HepG2 (cell line): ENCODE results near the gene SYMPK. TPM values are rescaled to one million over a fixed set of nuclear protein-coding genes. Genes with fewer than 3 reads are reported as not detected.

Experiments used
- AKAP8 ChIP-seq: sonication (generic); formaldehyde crosslinking; IDR thresholded peaks from 2 replicates; pipeline ENCODE4 v1.5.1; 2020; ENCODE audit warnings: mild to moderate bottlenecking, missing genetic modification reagents
- CBX2 ChIP-seq, 2 experiments: fragments of 200-600 bp in 1 of 2; sonication (generic); formaldehyde crosslinking in 1 of 2; IDR thresholded peaks; 2 replicates each; pipeline versions ENCODE4 v1.7.0 to v1.8.1; 2018 to 2022; ENCODE audit warnings: low read depth in 2 of 2, low read length in 1 of 2, mild to moderate bottlenecking in 1 of 2, missing genetic modification reagents in 1 of 2
- CHD2 ChIP-seq: IDR thresholded peaks from 2 replicates; pipeline ENCODE4 v1.6.1; 2011; ENCODE audit warnings: low read depth, low read length, improper control_type of control experiment
- ISX ChIP-seq: sonication (generic); formaldehyde crosslinking; conservative IDR thresholded peaks from 2 replicates; pipeline ENCODE4 v1.5.0; 2020; ENCODE audit warnings: missing genetic modification reagents
- MTF2 ChIP-seq: sonication (generic); formaldehyde crosslinking; IDR thresholded peaks from 2 replicates; pipeline ENCODE4 v1.5.0; 2020; ENCODE audit warnings: missing genetic modification reagents, borderline replicate concordance
- PHF21A ChIP-seq: sonication (generic); formaldehyde crosslinking; IDR thresholded peaks from 2 replicates; pipeline ENCODE4 v1.5.0; 2020; ENCODE audit warnings: mild to moderate bottlenecking, missing genetic modification reagents
- TCF7L2 ChIP-seq: IDR thresholded peaks from 2 replicates; pipeline ENCODE4 v1.6.1; 2011; ENCODE audit warnings: mild to moderate bottlenecking, low read depth, low read length, moderate library complexity
- ZNF101 ChIP-seq: sonication (generic); formaldehyde crosslinking; IDR thresholded peaks from 2 replicates; pipeline ENCODE4 v1.4.0; 2020; ENCODE audit warnings: mild to moderate bottlenecking, low read depth, missing genetic modification reagents, borderline replicate concordance
- ZNF20 ChIP-seq: sonication (generic); formaldehyde crosslinking; IDR thresholded peaks from 2 replicates; pipeline ENCODE4 v1.4.0; 2020; ENCODE audit warnings: mild to moderate bottlenecking, moderate library complexity, missing genetic modification reagents
- ZNF225 ChIP-seq: sonication (generic); formaldehyde crosslinking; IDR thresholded peaks from 2 replicates; pipeline ENCODE4 v1.4.0; 2020; ENCODE audit warnings: mild to moderate bottlenecking, missing genetic modification reagents
- polyA plus RNA-seq, 8 experiments: library from polyadenylated mRNA; depleted of rRNA in 3 of 8; stranded (reverse) in 7 of 8; unstranded in 1 of 8; fragments of >200 nt; fragmentation: Illumina TruSeq in 4 of 8; extraction: Trizol in 4 of 8; gene quantifications; 2 replicates each; pipeline versions ENCODE4 v1.2.1 to v1.2.3, GENCODE V29; 2011 to 2016; ENCODE audit warnings: low read depth in 4 of 8, missing spikeins in 1 of 8, mixed read lengths in 1 of 8; ENCODE audit not compliant: insufficient read depth in 1 of 8
- total RNA-seq, 5 experiments: library from RNA; depleted of rRNA; stranded (reverse); fragments of >200 nt; fragmentation: Illumina TruSeq; extraction: Trizol; gene quantifications; 2 replicates each; pipeline ENCODE4 v1.2.3, GENCODE V29; 2016; ENCODE audit warnings: low read depth in 1 of 5
- TF ChIP-seq, protein P1 (sequence below): sonication (generic); formaldehyde crosslinking; IDR thresholded peaks from 2 replicates; pipeline ENCODE4 v1.9.0; 2021; ENCODE audit warnings: missing genetic modification reagents, borderline replicate concordance
- TF ChIP-seq, protein P2 (sequence below): sonication (generic); formaldehyde crosslinking; IDR thresholded peaks from 2 replicates; pipeline ENCODE4 v1.4.0; 2020; ENCODE audit warnings: missing genetic modification reagents, mild to moderate bottlenecking, borderline replicate concordance
- TF ChIP-seq, protein P3 (sequence below): sonication (generic); formaldehyde crosslinking; IDR thresholded peaks from 2 replicates; pipeline ENCODE4 v1.4.0; 2020; ENCODE audit warnings: missing genetic modification reagents
- TF ChIP-seq, protein P4 (sequence below): IDR thresholded peaks from 2 replicates; pipeline ENCODE4 v1.6.1; 2016; ENCODE audit warnings: low read depth
- TF ChIP-seq, protein P5 (sequence below): sonication (generic); formaldehyde crosslinking; IDR thresholded peaks from 2 replicates; pipeline ENCODE4 v1.8.0; 2022; ENCODE audit warnings: missing genetic modification reagents, mild to moderate bottlenecking, moderate library complexity, borderline replicate concordance

Gene SYMPK
- total and polyA plus RNA-seq, 2 of the 13 experiments (the other 11 are each of a cell fraction or from before 2014, with no cell fraction given), result 21.9 to 55.7 TPM

DNA sequence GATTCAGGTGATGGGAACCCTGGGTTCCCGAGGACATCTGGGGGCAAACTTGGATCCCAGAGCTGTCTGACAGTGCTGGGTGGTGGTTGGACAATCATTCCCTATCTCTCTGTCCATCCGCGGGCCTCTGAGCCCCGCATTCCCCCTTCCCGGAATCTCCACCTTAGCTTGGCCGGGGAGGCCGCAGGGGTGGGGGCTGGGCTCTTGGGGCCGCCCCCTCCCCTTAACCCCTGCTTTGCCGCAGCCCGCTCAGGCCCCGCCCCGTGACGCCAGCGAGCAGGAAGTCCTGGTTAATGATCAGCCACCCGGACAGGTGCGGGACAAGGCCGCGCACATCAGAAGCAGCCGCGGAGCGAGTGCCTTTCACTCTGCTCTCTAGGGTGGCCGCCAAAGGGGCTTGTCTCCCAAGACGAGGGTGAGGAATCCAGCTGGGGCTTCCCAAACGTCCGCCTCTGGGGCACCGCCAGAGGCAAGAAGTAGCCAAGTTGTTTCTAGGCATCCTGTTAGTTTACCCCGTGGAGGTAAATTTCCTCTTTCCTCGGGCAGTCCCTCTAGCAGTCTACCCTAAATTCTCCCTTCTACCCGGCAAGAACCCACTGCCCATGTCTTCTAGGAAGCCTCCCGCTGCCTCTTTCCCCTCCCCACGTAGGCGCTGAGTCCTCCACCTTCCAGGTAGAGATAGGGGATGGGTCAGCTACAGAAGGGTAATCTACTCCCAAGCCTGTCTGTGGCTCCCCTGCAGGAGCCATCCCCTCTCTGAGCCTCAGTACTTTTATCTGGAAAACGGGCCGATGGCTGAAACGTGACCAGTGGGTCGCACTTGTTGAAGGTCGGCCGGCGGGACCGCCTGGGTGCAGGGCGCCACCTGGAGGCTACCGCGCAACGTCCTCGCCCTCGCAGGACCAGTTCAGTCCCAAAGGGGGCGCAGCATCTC, 20.0 kb upstream of the SYMPK start (continued):
- TF ChIP-seq, protein P1, sequence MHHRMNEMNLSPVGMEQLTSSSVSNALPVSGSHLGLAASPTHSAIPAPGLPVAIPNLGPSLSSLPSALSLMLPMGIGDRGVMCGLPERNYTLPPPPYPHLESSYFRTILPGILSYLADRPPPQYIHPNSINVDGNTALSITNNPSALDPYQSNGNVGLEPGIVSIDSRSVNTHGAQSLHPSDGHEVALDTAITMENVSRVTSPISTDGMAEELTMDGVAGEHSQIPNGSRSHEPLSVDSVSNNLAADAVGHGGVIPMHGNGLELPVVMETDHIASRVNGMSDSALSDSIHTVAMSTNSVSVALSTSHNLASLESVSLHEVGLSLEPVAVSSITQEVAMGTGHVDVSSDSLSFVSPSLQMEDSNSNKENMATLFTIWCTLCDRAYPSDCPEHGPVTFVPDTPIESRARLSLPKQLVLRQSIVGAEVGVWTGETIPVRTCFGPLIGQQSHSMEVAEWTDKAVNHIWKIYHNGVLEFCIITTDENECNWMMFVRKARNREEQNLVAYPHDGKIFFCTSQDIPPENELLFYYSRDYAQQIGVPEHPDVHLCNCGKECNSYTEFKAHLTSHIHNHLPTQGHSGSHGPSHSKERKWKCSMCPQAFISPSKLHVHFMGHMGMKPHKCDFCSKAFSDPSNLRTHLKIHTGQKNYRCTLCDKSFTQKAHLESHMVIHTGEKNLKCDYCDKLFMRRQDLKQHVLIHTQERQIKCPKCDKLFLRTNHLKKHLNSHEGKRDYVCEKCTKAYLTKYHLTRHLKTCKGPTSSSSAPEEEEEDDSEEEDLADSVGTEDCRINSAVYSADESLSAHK, result no peak
- TF ChIP-seq CHD2 (peak; percentile 59; the same call in 1 of the 2 replicates), CBX2 (IDR thresholded peaks at IDR 0.05; ENCODE audit: low read depth, low read length) (no peak), CBX2 (CRISPR knock-in tag; IDR thresholded peaks at IDR 0.05; ENCODE audit: low read depth) (no peak), ZNF101 (no peak), ZNF20 (CRISPR knock-in tag) (no peak), ZNF225 (CRISPR knock-in tag) (no peak), TCF7L2 (no peak; the same call in 1 of the 2 replicates), PHF21A (CRISPR knock-in tag) (peak; percentile 88), AKAP8 (peak; percentile 76; the same call in 1 of the 2 replicates), ISX (CRISPR knock-in tag) (no peak), MTF2 (CRISPR knock-in tag) (no peak)
- TF ChIP-seq, protein P2, sequence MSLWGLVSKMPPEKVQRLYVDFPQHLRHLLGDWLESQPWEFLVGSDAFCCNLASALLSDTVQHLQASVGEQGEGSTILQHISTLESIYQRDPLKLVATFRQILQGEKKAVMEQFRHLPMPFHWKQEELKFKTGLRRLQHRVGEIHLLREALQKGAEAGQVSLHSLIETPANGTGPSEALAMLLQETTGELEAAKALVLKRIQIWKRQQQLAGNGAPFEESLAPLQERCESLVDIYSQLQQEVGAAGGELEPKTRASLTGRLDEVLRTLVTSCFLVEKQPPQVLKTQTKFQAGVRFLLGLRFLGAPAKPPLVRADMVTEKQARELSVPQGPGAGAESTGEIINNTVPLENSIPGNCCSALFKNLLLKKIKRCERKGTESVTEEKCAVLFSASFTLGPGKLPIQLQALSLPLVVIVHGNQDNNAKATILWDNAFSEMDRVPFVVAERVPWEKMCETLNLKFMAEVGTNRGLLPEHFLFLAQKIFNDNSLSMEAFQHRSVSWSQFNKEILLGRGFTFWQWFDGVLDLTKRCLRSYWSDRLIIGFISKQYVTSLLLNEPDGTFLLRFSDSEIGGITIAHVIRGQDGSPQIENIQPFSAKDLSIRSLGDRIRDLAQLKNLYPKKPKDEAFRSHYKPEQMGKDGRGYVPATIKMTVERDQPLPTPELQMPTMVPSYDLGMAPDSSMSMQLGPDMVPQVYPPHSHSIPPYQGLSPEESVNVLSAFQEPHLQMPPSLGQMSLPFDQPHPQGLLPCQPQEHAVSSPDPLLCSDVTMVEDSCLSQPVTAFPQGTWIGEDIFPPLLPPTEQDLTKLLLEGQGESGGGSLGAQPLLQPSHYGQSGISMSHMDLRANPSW (CRISPR knock-in tag), result peak; percentile 98; the same call in 1 of the 2 replicates
- TF ChIP-seq, protein P3, sequence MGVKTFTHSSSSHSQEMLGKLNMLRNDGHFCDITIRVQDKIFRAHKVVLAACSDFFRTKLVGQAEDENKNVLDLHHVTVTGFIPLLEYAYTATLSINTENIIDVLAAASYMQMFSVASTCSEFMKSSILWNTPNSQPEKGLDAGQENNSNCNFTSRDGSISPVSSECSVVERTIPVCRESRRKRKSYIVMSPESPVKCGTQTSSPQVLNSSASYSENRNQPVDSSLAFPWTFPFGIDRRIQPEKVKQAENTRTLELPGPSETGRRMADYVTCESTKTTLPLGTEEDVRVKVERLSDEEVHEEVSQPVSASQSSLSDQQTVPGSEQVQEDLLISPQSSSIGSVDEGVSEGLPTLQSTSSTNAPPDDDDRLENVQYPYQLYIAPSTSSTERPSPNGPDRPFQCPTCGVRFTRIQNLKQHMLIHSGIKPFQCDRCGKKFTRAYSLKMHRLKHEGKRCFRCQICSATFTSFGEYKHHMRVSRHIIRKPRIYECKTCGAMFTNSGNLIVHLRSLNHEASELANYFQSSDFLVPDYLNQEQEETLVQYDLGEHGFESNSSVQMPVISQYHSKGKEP (CRISPR knock-in tag), result 0 out of 2 replicates have a peak, but pooled peaks have one; percentile 38
- TF ChIP-seq, protein P4, sequence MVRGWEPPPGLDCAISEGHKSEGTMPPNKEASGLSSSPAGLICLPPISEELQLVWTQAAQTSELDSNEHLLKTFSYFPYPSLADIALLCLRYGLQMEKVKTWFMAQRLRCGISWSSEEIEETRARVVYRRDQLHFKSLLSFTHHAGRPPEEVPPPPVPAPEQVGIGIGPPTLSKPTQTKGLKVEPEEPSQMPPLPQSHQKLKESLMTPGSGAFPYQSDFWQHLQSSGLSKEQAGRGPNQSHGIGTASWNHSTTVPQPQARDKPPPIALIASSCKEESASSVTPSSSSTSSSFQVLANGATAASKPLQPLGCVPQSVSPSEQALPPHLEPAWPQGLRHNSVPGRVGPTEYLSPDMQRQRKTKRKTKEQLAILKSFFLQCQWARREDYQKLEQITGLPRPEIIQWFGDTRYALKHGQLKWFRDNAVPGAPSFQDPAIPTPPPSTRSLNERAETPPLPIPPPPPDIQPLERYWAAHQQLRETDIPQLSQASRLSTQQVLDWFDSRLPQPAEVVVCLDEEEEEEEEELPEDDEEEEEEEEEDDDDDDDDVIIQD (CRISPR knock-in tag), result peak; percentile 47; the same call in 1 of the 2 replicates
- TF ChIP-seq, protein P5, sequence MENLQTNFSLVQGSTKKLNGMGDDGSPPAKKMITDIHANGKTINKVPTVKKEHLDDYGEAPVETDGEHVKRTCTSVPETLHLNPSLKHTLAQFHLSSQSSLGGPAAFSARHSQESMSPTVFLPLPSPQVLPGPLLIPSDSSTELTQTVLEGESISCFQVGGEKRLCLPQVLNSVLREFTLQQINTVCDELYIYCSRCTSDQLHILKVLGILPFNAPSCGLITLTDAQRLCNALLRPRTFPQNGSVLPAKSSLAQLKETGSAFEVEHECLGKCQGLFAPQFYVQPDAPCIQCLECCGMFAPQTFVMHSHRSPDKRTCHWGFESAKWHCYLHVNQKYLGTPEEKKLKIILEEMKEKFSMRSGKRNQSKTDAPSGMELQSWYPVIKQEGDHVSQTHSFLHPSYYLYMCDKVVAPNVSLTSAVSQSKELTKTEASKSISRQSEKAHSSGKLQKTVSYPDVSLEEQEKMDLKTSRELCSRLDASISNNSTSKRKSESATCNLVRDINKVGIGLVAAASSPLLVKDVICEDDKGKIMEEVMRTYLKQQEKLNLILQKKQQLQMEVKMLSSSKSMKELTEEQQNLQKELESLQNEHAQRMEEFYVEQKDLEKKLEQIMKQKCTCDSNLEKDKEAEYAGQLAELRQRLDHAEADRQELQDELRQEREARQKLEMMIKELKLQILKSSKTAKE (CRISPR knock-in tag), result peak; percentile 73
